SK-N-SH (cell line): ENCODE measurements around the gene ATL1. TPM values are rescaled to one million over a fixed set of nuclear protein-coding genes. Genes with fewer than 3 reads are reported as not detected.

ENCODE experiments used
- CTCF ChIA-PET: fragments of 300-600, 350-600 bp; formaldehyde crosslinking; extraction: SDS; loops from one replicate; lab custom pipeline; 2021; lab: Yijun Ruan, JAX
- POLR2A ChIA-PET: fragments of 350-600 bp; sonication (Branson Sonifier 250); formaldehyde crosslinking; extraction: SDS; loops from one replicate; lab custom pipeline; 2020; ENCODE audit warnings: antibody characterized with exemption, inconsistent platforms; lab: Yijun Ruan, JAX
- DNase-seq: peaks from one replicate; pipeline ENCODE4 v3.0.0; 2012
- H2AFZ ChIP-seq: fragments of 200-600 bp; sonication (generic); 2 replicates; pipeline ENCODE4 v1.8.1; 2016; ENCODE audit warnings: antibody characterized with exemption, mild to moderate bottlenecking, low read depth
- H3F3A ChIP-seq: fragments of 200-600 bp; sonication (generic); replicated peaks from 2 replicates; pipeline ENCODE3; 2016; ENCODE audit warnings: antibody characterized with exemption, mild to moderate bottlenecking; ENCODE audit not compliant: insufficient read depth
- H3K27ac ChIP-seq, 2 experiments: fragments of 200-500 bp in 1 of 2; fragments of 200-600 bp in 1 of 2; sonication (Bioruptor generic) in 1 of 2; sonication (generic), shearing (Covaris generic) in 1 of 2; 2 replicates each; pipeline versions ENCODE4 v1.5.1 to v1.6.1; 2014 to 2016; ENCODE audit warnings: low read depth in 2 of 2, inconsistent platforms in 1 of 2, low read length in 1 of 2, mild to moderate bottlenecking in 1 of 2, mixed read lengths in 1 of 2
- H3K27me3 ChIP-seq: fragments of 200-600 bp; sonication (generic), shearing (Covaris generic); 2 replicates; pipeline ENCODE4 v1.6.1; 2016; ENCODE audit warnings: mixed run types; ENCODE audit not compliant: insufficient read depth
- H3K36me3 ChIP-seq, 2 experiments: fragments of 200-500 bp in 1 of 2; fragments of 200-600 bp in 1 of 2; sonication (Bioruptor generic) in 1 of 2; sonication (generic) in 1 of 2; replicated peaks in 1 of 2; 2 replicates each; pipeline versions ENCODE3 to v1.5.1; 2014 to 2016; ENCODE audit warnings: low read length in 1 of 2, mild to moderate bottlenecking in 1 of 2; ENCODE audit not compliant: insufficient read depth in 2 of 2, control insufficient read depth in 1 of 2
- H3K4me1 ChIP-seq, 2 experiments: fragments of 200-500 bp in 1 of 2; fragments of 200-600 bp in 1 of 2; sonication (Bioruptor generic) in 1 of 2; sonication (generic), shearing (Covaris generic) in 1 of 2; 2 replicates each; pipeline versions ENCODE4 v1.5.1 to v1.6.1; 2014 to 2016; ENCODE audit warnings: low read depth in 1 of 2, low read length in 1 of 2, mixed run types in 1 of 2; ENCODE audit not compliant: insufficient read depth in 2 of 2, control insufficient read depth in 1 of 2
- H3K4me2 ChIP-seq: fragments of 200-600 bp; sonication (generic), shearing (Covaris generic); 2 replicates; pipeline ENCODE4 v1.6.1; 2017; ENCODE audit warnings: mixed run types
- H3K4me3 ChIP-seq, 2 experiments: fragments of 200-500 bp in 1 of 2; fragments of 200-600 bp in 1 of 2; sonication (Bioruptor generic) in 1 of 2; sonication (generic), shearing (Covaris generic) in 1 of 2; 2 replicates each; pipeline versions ENCODE4 v1.5.1 to v1.8.1; 2014 to 2016; ENCODE audit warnings: low read depth in 2 of 2, inconsistent platforms in 1 of 2, low read length in 1 of 2, mild to moderate bottlenecking in 1 of 2, mixed read lengths in 1 of 2, moderate library complexity in 1 of 2
- H3K79me2 ChIP-seq: fragments of 200-600 bp; sonication (generic); 2 replicates; pipeline ENCODE4 v1.8.1; 2017; ENCODE audit warnings: mild to moderate bottlenecking; ENCODE audit not compliant: insufficient read depth
- H3K9ac ChIP-seq: fragments of 200-600 bp; sonication (generic); 2 replicates; pipeline ENCODE4 v1.6.1; 2017; ENCODE audit warnings: mixed run types
- H3K9me2 ChIP-seq: fragments of 200-600 bp; sonication (generic); 2 replicates; pipeline ENCODE4 v1.6.1; 2017; ENCODE audit warnings: mixed run types
- H3K9me3 ChIP-seq: fragments of 200-600 bp; sonication (generic); 2 replicates; pipeline ENCODE4 v1.6.1; 2017; ENCODE audit warnings: mixed run types, mild to moderate bottlenecking, moderate library complexity
- H4K20me1 ChIP-seq: fragments of 200-600 bp; sonication (generic); 2 replicates; pipeline ENCODE4 v1.6.1; 2017; ENCODE audit warnings: mild to moderate bottlenecking, mixed run types; ENCODE audit not compliant: insufficient read depth
- CHD2 ChIP-seq: fragments of 150-350 bp; IDR thresholded peaks from 2 replicates; pipeline ENCODE4 v1.6.1; 2018; ENCODE audit warnings: low read length; ENCODE audit not compliant: partially characterized antibody
- EP300 ChIP-seq, 2 experiments: IDR thresholded peaks; 2 replicates each; pipeline versions ENCODE4 v1.4.0 to v1.6.1; 2012; ENCODE audit warnings: borderline replicate concordance in 1 of 2, low read depth in 1 of 2, low read length in 1 of 2
- GABPA ChIP-seq: IDR thresholded peaks from 2 replicates; pipeline ENCODE4 v1.4.0; 2012; ENCODE audit warnings: low read depth, mild to moderate bottlenecking
- GATA2 ChIP-seq: sonication (generic); formaldehyde crosslinking; IDR thresholded peaks from 2 replicates; pipeline ENCODE4 v1.5.0; 2020; ENCODE audit warnings: mild to moderate bottlenecking, missing genetic modification reagents
- JUND ChIP-seq: IDR thresholded peaks from 2 replicates; pipeline ENCODE4 v1.4.0; 2012
- NFIC ChIP-seq: IDR thresholded peaks from 2 replicates; pipeline ENCODE4 v1.4.0; 2012; ENCODE audit warnings: borderline replicate concordance
- POLR2AphosphoS5 ChIP-seq: IDR thresholded peaks from 2 replicates; pipeline ENCODE4 v1.6.1; 2012; ENCODE audit warnings: low read depth, low read length
- SMC3 ChIP-seq: IDR thresholded peaks from 2 replicates; pipeline ENCODE4 v1.6.1; 2012; ENCODE audit warnings: low read depth, low read length, improper control_type of control experiment
- TAF1 ChIP-seq: IDR thresholded peaks from 2 replicates; pipeline ENCODE4 v1.6.1; 2012; ENCODE audit warnings: low read depth, mild to moderate bottlenecking, low read length, moderate library complexity, borderline replicate concordance
- TCF12 ChIP-seq: IDR thresholded peaks from 2 replicates; pipeline ENCODE4 v1.4.0; 2012
- YY1 ChIP-seq: IDR thresholded peaks from 2 replicates; pipeline ENCODE4 v1.4.0; 2012; ENCODE audit warnings: low read depth, mild to moderate bottlenecking
- WGBS: methylation state at CpG from one replicate; pipeline ENCODE4 v1.1.6; 2017; ENCODE audit warnings: low lambda C conversion rate; 5-methylcytosine and 5-hydroxymethylcytosine counted together
- polyA plus RNA-seq, 3 experiments: library from polyadenylated mRNA; depleted of rRNA; stranded (reverse); fragments of >200 nt; gene quantifications; 2 replicates each; pipeline ENCODE4 v1.2.3, GENCODE V29; 2012
- TF ChIP-seq, protein P1 (sequence below): IDR thresholded peaks from 2 replicates; pipeline ENCODE4 v1.4.0; 2012; ENCODE audit warnings: low read depth, borderline replicate concordance
- TF ChIP-seq, protein P2 (sequence below): IDR thresholded peaks from 2 replicates; pipeline ENCODE4 v1.6.1; 2012; ENCODE audit warnings: mild to moderate bottlenecking, low read depth, low read length, moderate library complexity
- TF ChIP-seq, protein P3 (sequence below): fragments of 150-350 bp; IDR thresholded peaks from 2 replicates; pipeline ENCODE4 v1.6.1; 2016; ENCODE audit warnings: mild to moderate bottlenecking, low read depth, low read length
- TF ChIP-seq, protein P4 (sequence below): IDR thresholded peaks from 2 replicates; pipeline ENCODE4; 2012
- TF ChIP-seq, protein P5 (sequence below): IDR thresholded peaks from 2 replicates; pipeline ENCODE4 v1.4.0; 2012; ENCODE audit warnings: low read depth
- TF ChIP-seq, protein P6 (sequence below): fragments of 200-600 bp; sonication (generic); IDR thresholded peaks from 2 replicates; pipeline ENCODE4 v1.6.1; 2017; ENCODE audit warnings: antibody characterized with exemption, mild to moderate bottlenecking, moderate library complexity

ATL1 gene
- polyA plus RNA-seq, 1 of the 3 experiments (the other 2 are of a cell fraction) = 7.3 TPM

DNA sequence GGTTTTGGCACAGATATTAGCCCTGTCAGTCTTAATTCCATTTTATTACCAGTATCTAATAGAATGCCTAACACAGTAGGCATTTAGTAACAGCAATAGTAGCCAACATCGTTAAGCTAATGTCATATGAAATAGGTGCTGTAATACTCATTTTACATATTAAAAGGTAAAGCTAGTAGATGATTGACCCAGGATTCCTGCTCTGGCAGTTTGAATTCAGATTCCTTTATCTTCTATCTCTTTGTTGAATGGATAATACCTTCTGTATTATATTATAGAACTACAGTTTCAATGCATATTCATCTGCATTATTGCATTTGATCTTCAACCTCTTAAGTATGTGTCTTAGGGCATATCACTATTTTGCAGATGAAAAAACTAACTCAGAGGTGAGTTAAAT lies 2.9 kb downstream of the ATL1 start:
- POLR2A ChIA-PET = no interaction called here

DNA sequence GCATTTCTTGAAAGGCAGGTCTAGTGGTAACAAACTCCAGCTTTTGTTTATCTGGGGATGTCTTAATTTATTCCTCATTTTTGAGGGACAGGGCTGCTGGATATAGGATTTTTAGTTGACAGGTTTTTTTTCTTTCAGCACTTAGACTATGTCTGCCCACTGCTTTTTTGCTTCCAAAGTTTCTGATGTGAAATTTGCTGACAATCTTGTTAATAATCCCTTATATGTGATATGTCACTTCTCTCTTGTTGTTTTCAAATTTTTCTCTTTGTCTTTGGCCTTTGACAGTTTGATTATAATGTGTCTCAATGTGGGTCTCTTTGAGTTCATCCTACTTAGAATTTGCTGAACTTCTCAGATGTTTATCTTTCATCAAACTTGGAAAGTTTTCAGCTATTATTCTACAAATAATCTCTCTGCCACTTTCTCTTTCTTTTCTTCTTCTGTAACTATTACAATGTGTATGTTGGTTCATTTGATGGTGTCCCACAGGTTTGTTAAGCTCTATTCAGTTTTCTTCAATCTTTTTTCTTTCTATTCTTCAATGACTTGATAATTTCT lies 9.8 kb downstream of the ATL1 start:
- Histone ChIP-seq H3K9me3 (peaks cover 40% of the 10 kb centered on the region), H3K9ac (no peak overlapping the region), H3F3A (no peaks in the 10 kb centered on the region), H3K27me3 (no peaks in the 10 kb centered on the region), H3K4me1 (peaks cover 0 to 3% of the 10 kb centered on the region in 2 experiments; a peak in 1 of 4 replicates), H4K20me1 (no peaks in the 10 kb centered on the region), H3K36me3 (peaks cover 2 to 16% of the 10 kb centered on the region in 2 experiments), H3K27ac (no peak overlapping the region), H3K9me2 (no peaks in the 10 kb centered on the region), H3K4me3 (no peak overlapping the region), H3K79me2 (peaks cover 15% of the 10 kb centered on the region), H3K4me2 (no peak overlapping the region), H2AFZ (no peak overlapping the region)
- ChIA-PET POLR2A (interaction anchor here (0.8 to 1.8 kb wide), 2 partner anchors 10 to 99 kb away, joined by 3 to 6 read pairs; partner anchors contain the start of genes ATL1 and SAV1), CTCF (interaction anchor here (0.7 to 1.6 kb wide), 4 partner anchors 14 to 38 kb away, joined by 3 to 4 read pairs (median 3); partner anchors contain the start of gene MAP4K5)
- no peak for DNase-seq
- TF ChIP-seq TCF12 (no peak), JUND (no peak), NFIC (no peak), CHD2 (no peak), GABPA (no peak), POLR2AphosphoS5 (no peak), TAF1 (no peak), GATA2 (CRISPR knock-in tag) (no peak), EP300 (IDR thresholded peaks at IDR 0.05; ENCODE audit: borderline replicate concordance in 1 of 2, low read depth in 1 of 2, low read length in 1 of 2) (no peak)
- TF ChIP-seq, protein P1, sequence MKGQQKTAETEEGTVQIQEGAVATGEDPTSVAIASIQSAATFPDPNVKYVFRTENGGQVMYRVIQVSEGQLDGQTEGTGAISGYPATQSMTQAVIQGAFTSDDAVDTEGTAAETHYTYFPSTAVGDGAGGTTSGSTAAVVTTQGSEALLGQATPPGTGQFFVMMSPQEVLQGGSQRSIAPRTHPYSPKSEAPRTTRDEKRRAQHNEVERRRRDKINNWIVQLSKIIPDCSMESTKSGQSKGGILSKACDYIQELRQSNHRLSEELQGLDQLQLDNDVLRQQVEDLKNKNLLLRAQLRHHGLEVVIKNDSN = no peak
- TF ChIP-seq, protein P2, sequence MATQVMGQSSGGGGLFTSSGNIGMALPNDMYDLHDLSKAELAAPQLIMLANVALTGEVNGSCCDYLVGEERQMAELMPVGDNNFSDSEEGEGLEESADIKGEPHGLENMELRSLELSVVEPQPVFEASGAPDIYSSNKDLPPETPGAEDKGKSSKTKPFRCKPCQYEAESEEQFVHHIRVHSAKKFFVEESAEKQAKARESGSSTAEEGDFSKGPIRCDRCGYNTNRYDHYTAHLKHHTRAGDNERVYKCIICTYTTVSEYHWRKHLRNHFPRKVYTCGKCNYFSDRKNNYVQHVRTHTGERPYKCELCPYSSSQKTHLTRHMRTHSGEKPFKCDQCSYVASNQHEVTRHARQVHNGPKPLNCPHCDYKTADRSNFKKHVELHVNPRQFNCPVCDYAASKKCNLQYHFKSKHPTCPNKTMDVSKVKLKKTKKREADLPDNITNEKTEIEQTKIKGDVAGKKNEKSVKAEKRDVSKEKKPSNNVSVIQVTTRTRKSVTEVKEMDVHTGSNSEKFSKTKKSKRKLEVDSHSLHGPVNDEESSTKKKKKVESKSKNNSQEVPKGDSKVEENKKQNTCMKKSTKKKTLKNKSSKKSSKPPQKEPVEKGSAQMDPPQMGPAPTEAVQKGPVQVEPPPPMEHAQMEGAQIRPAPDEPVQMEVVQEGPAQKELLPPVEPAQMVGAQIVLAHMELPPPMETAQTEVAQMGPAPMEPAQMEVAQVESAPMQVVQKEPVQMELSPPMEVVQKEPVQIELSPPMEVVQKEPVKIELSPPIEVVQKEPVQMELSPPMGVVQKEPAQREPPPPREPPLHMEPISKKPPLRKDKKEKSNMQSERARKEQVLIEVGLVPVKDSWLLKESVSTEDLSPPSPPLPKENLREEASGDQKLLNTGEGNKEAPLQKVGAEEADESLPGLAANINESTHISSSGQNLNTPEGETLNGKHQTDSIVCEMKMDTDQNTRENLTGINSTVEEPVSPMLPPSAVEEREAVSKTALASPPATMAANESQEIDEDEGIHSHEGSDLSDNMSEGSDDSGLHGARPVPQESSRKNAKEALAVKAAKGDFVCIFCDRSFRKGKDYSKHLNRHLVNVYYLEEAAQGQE = no peak
- TF ChIP-seq, protein P3, sequence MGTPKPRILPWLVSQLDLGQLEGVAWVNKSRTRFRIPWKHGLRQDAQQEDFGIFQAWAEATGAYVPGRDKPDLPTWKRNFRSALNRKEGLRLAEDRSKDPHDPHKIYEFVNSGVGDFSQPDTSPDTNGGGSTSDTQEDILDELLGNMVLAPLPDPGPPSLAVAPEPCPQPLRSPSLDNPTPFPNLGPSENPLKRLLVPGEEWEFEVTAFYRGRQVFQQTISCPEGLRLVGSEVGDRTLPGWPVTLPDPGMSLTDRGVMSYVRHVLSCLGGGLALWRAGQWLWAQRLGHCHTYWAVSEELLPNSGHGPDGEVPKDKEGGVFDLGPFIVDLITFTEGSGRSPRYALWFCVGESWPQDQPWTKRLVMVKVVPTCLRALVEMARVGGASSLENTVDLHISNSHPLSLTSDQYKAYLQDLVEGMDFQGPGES = no peak
- TF ChIP-seq, protein P4, sequence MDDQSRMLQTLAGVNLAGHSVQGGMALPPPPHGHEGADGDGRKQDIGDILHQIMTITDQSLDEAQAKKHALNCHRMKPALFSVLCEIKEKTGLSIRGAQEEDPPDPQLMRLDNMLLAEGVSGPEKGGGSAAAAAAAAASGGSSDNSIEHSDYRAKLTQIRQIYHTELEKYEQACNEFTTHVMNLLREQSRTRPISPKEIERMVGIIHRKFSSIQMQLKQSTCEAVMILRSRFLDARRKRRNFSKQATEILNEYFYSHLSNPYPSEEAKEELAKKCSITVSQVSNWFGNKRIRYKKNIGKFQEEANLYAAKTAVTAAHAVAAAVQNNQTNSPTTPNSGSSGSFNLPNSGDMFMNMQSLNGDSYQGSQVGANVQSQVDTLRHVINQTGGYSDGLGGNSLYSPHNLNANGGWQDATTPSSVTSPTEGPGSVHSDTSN = no peak

More for the DNA sequence above, 2.9 kb downstream of the ATL1 start:
- CTCF ChIA-PET = interaction anchor here (0.7 to 1.3 kb wide), 4 partner anchors 12 to 701 kb away, joined by 3 to 4 read pairs (median 3); partner anchors contain the start of gene MAP4K5
- no peaks in the 10 kb centered on the region for H3K9me2 ChIP-seq
- no peak overlapping the region for H2AFZ ChIP-seq
- H3K4me2 ChIP-seq = no peak overlapping the region
- H3K79me2 ChIP-seq = peaks cover 33% of the 10 kb centered on the region
- H3K27ac ChIP-seq = no peak overlapping the region
- no peak for TF ChIP-seq GATA2 (CRISPR knock-in tag)
- TF ChIP-seq YY1 = no peak
- TF ChIP-seq, protein P5, sequence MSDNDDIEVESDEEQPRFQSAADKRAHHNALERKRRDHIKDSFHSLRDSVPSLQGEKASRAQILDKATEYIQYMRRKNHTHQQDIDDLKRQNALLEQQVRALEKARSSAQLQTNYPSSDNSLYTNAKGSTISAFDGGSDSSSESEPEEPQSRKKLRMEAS = no peak
- no peak for TF ChIP-seq SMC3
- no peak for TF ChIP-seq CHD2
- TF ChIP-seq, protein P6, sequence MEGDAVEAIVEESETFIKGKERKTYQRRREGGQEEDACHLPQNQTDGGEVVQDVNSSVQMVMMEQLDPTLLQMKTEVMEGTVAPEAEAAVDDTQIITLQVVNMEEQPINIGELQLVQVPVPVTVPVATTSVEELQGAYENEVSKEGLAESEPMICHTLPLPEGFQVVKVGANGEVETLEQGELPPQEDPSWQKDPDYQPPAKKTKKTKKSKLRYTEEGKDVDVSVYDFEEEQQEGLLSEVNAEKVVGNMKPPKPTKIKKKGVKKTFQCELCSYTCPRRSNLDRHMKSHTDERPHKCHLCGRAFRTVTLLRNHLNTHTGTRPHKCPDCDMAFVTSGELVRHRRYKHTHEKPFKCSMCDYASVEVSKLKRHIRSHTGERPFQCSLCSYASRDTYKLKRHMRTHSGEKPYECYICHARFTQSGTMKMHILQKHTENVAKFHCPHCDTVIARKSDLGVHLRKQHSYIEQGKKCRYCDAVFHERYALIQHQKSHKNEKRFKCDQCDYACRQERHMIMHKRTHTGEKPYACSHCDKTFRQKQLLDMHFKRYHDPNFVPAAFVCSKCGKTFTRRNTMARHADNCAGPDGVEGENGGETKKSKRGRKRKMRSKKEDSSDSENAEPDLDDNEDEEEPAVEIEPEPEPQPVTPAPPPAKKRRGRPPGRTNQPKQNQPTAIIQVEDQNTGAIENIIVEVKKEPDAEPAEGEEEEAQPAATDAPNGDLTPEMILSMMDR = no peak
- no peaks in the 10 kb centered on the region for H3K27me3 ChIP-seq
- WGBS = 60% methylated on average over 1 of the region's 1 CpG
- no peak overlapping the region for H3K4me3 ChIP-seq
- DNase-seq = no peak
- peaks cover 15% of the 10 kb centered on the region for H3F3A ChIP-seq
- H4K20me1 ChIP-seq = no peaks in the 10 kb centered on the region
- H3K36me3 ChIP-seq = peaks cover 2 to 3% of the 10 kb centered on the region in 2 experiments
- H3K4me1 ChIP-seq = peaks cover 2 to 12% of the 10 kb centered on the region in 2 experiments; a peak in 2 of 4 replicates
- 0 out of 2 replicates have a peak, but pooled peaks cover 9% of the 10 kb centered on the region for H3K9me3 ChIP-seq
- H3K9ac ChIP-seq = no peak overlapping the region
